ENCODE data around the gene CCDC116.

CCDC116 gene

DNA sequence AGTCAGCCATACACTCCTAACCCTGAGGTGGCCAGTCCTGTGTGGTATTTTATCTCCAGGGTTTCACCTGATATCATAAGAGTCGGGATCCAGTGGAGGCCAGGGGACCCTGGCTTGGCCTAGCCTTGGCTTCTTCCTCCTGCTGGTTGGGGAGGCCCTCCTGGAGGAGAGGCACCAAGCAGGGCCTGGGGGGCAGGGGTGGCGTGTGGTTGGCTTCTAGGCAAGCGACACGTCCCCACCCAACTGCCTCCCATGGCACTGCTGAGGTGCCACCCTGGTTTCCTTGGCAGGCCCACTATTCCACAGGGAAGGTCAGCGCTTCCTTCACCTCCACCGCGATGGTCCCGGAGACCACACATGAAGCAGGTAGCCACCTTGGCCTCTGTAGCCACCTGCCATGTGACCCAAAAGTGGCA, 53.6 kb downstream of the CCDC116 start:
- Histone ChIP-seq H3K79me2 (ENCODE audit: insufficient read depth, low read depth) (no peaks in the 10 kb centered on the region), H3K4me1 (ENCODE audit: low read depth, poor library complexity, severe bottlenecking) (peaks cover 25% of the 10 kb centered on the region), H3K9ac (no peak overlapping the region), H3K27me3 (ENCODE audit: insufficient read depth, low read depth) (no peaks in the 10 kb centered on the region), H3K27ac (no peak overlapping the region), H3K4me3 (IDR thresholded peaks at IDR 0.05; ENCODE audit: insufficient read depth, low read depth, low read length) (no peak overlapping the region), H2AFZ (ENCODE audit: low read depth) (no peak overlapping the region), H3K36me3 (ENCODE audit: insufficient read depth) (no peaks in the 10 kb centered on the region), H3K4me2 (no peak overlapping the region), H4K20me1 (ENCODE audit: insufficient read depth) (no peaks in the 10 kb centered on the region)
- TF ChIP-seq, protein P1, sequence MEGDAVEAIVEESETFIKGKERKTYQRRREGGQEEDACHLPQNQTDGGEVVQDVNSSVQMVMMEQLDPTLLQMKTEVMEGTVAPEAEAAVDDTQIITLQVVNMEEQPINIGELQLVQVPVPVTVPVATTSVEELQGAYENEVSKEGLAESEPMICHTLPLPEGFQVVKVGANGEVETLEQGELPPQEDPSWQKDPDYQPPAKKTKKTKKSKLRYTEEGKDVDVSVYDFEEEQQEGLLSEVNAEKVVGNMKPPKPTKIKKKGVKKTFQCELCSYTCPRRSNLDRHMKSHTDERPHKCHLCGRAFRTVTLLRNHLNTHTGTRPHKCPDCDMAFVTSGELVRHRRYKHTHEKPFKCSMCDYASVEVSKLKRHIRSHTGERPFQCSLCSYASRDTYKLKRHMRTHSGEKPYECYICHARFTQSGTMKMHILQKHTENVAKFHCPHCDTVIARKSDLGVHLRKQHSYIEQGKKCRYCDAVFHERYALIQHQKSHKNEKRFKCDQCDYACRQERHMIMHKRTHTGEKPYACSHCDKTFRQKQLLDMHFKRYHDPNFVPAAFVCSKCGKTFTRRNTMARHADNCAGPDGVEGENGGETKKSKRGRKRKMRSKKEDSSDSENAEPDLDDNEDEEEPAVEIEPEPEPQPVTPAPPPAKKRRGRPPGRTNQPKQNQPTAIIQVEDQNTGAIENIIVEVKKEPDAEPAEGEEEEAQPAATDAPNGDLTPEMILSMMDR (conservative IDR thresholded peaks at IDR 0.05; ENCODE audit: low read depth, low read length) = no peak
